Stimulated activated CD8-positive, alpha-beta memory T cell treated with anti-CD3 and anti-CD28 coated beads, Interleukin-7, amount 100 ng/mL, for 48 hours (primary cell): Measurements from ENCODE around the gene TOLLIP.
"Not testable (repeated sequence)": the region's sequence is repeated elsewhere in the genome, so short reads cannot be mapped to it uniquely, and the experiment has no call there.

Experiments
- DNase-seq, 2 donors: peaks; one replicate each; pipeline ENCODE4 v3.0.0-alpha.2; 2020; ENCODE audit warnings: low read depth in 1 of 2; ENCODE audit errors: extremely low read depth in 1 of 2

Gene TOLLIP

GRCh38 chr11:1344056-1344635 is 34.7 kb upstream of the TOLLIP start:
- no peak for DNase-seq

DNA sequence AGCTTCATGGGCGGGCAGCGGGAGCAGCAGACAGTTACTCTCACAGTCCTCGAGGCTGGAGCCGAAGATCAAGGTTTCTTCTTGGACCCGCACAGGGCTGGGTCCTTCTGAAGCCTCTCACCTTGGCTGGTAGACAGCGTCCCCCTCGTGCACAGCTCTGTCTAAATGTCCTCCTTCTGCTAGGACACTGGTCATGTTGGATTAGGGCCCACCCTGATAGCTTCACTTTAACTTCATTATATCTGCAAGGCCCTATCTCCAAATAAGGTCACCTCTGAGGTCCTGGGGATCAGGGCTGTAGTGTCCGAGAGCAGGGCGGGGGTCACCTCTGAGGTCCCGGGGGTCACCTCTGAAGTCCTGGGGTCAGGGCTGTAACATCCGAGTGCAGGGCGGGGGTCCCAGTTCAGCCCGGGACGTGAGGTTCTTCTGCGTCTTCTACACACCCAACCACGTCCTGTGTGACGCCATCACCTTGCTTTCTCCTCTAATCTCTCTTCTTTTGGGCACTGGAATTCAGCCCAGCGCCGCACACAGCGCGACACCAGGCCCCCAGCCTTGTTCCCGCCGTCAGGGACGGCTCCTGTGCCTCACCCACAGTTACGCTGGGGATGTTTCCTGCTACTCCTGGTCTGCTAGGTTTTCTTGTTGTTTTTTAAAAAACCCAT is 34.1 kb upstream of the TOLLIP start:
- no peak for DNase-seq

DNA sequence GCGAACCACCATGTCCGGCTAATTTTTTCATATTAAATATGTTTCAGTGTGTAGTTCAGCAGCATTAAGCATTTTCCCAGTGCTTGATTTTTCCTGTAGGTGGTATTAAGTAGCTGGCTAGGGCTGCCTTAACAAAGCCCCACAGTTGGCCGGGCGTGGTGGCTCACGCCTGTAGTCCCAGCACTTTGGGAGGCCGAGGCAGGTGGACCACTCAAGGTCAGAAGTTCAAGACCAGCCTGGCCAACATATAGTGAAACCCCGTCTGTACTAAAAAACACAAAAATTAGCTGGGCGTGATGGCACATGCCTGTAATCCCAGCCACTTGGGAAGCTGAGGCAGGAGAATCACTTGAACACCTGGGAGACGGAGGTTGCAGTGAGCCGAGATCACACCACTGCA is 33.5 kb upstream of the TOLLIP start:
- no peak for DNase-seq

DNA sequence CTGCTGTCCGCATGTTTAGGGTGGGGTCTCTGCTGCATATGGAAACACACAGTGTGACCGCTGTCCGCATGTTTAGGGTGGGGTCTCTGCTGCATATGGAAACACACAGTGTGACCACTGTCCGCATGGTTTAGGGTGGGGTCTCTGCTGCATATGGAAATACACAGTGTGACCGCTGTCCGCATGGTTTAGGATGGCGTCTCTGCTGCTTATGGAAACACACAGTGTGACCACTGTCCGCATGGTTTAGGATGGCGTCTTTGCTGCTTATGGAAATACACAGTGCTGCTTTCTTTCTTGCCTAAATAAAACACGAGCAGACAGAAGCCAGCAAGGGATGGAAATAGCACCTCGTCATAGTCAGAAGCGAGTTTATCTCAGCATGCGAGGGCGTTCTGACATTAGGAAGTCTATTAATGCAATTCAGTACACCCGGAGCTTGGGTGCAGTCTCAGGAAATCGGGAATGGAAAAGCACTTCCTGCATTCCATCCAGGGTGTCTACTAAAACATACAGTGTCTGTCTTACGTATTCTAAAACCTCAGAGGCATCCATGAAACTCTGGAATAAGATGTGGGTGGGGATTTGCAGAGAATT is 32.6 kb upstream of the TOLLIP start:
- no peak for DNase-seq

GRCh38 chr11:1341226-1341625 is 31.8 kb upstream of the TOLLIP start:
- not testable (repeated sequence) for DNase-seq

- no peak for DNase-seq
These were observed 30.7 kb upstream of the TOLLIP start for GRCh38 chr11:1340111-1340510.

GRCh38 chr11:1339066-1339675 is 29.7 kb upstream of the TOLLIP start:
- no peak for DNase-seq

DNA sequence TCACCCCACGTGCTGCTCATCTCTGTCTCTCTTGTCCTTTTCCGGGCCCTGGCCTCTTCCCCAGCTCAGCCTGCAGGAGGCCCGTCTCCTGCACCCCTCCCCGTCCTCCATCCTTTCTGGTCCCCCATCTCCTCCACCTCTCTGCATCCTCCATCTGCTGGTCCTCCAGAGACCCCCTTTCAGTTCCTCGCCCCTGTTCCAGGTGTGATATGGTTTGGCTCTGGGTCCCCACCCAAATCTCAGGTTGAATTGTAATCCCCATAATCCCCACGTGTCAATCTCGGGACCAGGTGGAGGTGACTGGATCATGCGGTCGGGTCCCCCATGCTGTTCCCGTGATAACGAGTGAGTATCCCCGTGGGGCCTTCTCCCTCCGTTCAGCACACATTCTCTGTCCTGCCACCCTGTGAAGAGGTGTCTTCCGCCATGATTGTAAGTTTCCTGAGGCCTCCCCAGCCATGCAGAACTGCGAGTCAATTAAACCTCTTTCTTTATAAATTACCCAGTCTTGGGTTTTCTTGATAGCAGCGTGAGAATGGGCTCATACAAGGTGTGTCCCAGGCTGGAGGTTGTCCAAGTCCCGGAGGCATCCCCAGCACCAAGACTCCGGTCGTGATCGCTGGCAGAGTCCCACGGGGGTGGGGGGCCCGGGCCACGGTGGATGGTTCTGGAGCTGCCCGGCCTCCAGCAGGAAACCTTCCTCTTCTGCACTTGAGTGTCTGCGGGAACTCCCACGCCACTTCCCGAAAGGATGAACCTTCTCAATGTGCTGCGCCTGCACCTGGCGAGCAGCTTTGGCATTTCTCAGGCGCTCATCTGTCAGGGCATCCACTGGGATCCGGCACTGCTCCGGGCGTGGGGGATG is 29.0 kb upstream of the TOLLIP start:
- no peak for DNase-seq

DNA sequence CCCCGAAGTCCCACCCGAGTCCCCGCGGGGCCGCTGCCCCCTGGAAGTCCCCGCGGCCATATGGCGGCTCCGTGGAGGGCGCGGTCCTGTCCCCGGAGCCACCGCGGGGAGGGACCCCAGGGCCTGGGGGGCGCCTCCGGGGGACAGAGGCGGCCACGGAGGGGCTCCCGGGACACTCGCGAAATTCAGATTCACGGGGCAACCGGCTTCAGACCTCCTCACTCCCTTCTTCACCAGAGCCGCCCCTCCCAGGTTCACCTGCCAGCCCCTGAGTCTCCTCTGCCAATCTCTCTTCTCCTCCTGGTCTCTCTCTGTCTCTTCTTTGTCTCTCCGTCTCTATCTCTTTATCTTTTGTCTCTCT is 28.2 kb upstream of the TOLLIP start:
- DNase-seq: no peak

GRCh38 chr11:1336836-1337646 is 27.6 kb upstream of the TOLLIP start:
- DNase-seq: no peak

DNA sequence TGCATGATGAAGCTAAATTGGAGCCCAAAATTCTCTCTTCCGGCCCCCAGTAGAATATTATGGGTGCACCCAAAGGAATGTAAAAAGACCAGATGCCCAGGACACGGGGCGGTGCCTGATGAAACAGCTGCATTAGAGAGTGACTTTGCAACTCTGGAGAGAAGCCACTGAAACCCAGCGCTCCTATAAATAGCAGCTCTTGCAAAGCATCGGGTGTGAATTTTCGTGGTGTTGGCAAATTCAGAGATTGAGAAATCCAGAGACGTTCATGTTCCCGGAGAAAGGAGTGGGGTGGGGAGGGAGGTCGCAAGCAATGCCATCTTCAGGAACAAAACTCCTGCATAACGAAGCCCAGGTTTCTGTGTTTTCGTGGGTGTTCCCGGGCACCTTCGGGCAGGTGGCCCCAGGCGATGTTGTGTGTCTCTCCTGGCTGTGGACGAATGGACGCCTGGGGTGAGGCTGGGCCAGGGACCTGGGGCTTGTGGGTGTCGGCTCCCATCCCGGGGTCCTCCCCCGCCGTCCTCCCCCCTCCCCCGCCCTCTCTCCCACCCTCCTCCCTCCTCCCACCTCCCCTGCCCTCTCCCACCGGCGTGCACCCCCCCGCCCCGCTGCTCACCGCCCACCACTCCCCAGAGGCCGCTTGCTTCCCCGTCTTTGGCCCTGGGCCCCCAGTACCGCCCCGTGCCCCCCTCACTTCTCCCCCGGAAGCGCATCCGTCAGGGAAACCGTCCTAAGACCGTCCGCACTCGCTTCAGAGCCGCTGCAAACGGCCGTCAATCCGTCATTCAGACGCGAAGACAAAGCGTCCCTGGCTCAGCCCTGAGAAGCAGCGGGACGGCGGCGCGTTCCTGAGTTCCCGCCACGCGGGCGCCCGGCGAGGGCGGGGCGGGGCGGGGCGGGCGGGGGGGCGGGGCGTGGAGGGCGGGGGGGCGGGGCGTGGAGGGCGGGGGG is 26.7 kb upstream of the TOLLIP start:
- DNase-seq: no peak

- no peak for DNase-seq
These were observed 25.9 kb upstream of the TOLLIP start for GRCh38 chr11:1335264-1335810.

GRCh38 chr11:1333860-1334259 is 24.4 kb upstream of the TOLLIP start:
- no peak for DNase-seq

DNA sequence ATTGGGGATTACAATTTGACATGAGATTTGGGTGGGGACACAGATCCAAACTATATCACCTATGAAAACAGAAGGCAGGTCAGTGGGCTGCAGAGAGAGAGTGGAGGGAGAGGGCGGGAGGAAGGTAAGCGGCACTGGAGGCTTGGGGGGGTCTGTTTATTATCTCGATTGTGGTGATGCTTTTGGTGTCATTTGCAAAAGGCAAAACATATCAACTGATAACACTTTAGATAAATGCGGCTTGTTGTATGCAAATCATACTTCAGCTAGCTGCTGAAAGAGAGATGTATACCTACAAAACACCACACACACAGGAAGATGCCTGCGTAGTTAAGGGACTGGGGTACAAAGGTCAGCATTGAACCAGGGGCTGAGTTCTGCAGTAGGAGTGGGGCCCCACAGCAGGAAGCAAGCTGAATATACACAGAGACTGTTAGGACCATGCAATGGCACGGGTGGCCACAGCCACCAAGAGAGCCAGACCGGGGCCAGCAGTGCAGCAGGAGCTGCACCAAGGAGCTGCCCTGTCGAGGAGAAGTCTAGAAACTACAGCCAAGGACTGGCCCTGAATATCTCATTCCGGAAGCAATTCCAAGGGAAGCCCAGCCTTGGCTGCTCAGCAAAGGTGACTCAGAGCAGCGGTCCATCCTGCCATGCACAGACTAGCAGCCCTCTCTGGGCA is 23.8 kb upstream of the TOLLIP start:
- DNase-seq: no peak

DNA sequence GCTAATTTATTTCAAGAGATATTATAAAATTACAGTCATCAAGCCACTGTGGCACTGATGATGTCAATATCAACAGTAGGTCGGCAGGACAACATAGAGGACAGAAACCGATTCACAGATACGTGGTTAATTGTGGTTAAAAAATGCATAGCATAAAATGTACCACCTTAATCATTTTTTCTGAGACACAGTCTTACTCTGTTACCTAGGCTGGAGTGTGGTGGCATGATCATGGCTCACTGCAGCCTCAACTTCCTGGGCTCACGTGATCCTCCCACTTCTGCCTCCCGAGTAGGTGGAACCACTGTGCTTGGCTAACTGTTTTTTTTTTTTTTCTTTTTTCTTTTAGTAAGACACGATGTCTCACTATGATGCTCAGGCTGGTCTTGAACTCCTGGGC is 21.0 kb upstream of the TOLLIP start:
- DNase-seq: no peak

DNA sequence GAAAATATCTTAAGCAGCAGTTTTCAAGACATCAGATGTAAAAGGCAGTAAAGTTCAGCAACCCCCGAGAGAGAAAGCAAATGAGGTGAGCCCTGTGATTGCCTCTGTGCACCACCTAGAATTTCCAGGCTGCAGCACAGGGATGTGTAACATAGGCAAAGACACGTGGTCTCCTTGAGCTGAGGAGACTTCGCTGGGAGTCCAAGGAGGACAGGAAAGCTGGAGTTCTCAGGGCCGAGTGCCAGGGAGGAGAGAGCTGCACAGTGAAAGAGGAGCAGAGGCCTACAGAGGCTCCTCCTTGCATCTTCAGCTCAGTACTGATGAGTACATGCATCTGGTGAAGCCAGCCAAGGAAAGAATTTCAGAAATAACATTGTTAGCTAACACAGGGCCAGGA is 17.6 kb upstream of the TOLLIP start:
- no peak for DNase-seq

DNA sequence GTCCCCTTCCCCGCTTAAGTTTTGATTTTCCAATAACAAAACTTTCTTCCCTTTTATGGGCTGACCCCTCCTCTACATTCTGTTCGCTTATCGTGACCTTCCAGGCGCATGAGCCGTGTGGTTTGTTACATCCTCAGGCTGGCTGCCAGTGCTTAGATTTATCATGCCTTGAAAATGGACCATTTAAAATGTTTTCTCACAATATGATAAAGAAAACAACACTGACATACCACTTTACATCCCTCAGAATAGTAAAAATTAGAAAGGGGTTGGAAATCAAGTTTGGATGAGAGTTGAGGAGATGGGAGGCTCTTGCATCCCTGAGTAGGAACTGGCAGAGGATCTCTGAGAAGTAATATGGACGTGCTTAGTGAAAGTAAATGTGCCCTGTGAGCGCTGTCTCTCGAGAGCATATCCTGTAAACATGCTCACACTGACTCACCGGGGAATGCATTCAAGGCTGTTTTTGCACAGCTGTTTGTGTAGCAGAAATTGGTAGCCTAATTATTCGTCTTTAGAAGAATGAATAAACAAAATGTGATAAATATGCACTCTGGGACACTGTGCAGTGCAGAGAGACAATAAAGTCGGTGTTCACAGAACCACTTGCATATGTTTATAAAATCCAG is 17.1 kb upstream of the TOLLIP start:
- no peak for DNase-seq

DNA sequence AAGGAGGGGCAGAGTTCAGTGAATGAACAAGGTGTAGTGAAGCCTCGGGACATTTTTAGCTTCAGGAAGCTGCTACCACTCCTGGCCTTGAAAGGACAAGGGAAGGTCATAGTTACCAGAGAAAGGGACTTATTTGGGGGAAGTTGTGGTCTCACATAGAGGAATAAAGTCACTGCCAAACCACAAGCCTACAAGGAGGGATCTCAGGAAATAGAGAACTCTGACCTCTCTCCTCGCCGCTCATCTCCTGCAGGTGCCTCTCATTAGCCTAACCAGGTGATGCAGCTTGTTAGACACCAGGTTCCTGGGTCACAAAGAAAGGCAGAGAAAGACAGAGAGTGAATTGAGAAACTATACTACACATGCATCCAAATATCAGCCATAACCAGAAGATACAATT is 14.3 kb upstream of the TOLLIP start:
- DNase-seq: no peak
